A673 (cell line): ENCODE results near the gene FNDC11. TPM values are rescaled to one million over a fixed set of nuclear protein-coding genes. Genes with fewer than 3 reads are reported as not detected.

Source experiments
- BruUV-seq: library from RNA; stranded (reverse); fragments of 400-500 nt; replicated peaks from 2 replicates; lab custom pipeline; 2021; lab: Mats Ljungman, UMichigan
- CTCF ChIA-PET: fragments of 300-600 bp; sonication (Branson Sonifier 250); formaldehyde crosslinking; loops from one replicate; lab custom pipeline; 2022; ENCODE audit warnings: antibody characterized with exemption; lab: Charles Lee
- POLR2A ChIA-PET: fragments of 300-600 bp; sonication (Branson Sonifier 250); formaldehyde crosslinking; loops from one replicate; lab custom pipeline; 2022; ENCODE audit warnings: antibody characterized with exemption; ENCODE audit not compliant: low non-redundant PET; lab: Charles Lee
- DNase-seq: peaks from one replicate; pipeline ENCODE4 v3.0.0-alpha.2; 2015; ENCODE audit warnings: low spot score
- H3K27ac ChIP-seq: fragments of 200-600 bp; sonication (generic); 2 replicates; pipeline ENCODE4 v1.5.1; 2016; ENCODE audit warnings: mixed run types, low read depth, mild to moderate bottlenecking, mixed read lengths, antibody characterized with exemption, low read length; ENCODE audit not compliant: poor library complexity, severe bottlenecking
- H3K27me3 ChIP-seq: fragments of 200-600 bp; sonication (generic); replicated peaks from 2 replicates; pipeline ENCODE4 v1.6.1; 2017; ENCODE audit warnings: mixed run types, low read depth, mild to moderate bottlenecking, mixed read lengths, antibody characterized with exemption, low read length; ENCODE audit not compliant: insufficient read depth, poor library complexity
- H3K36me3 ChIP-seq: fragments of 200-600 bp; sonication (generic); 2 replicates; pipeline ENCODE4 v1.6.1; 2016; ENCODE audit warnings: mixed run types, mild to moderate bottlenecking, mixed read lengths, antibody characterized with exemption, low read length; ENCODE audit not compliant: insufficient read depth, poor library complexity, severe bottlenecking
- H3K4me1 ChIP-seq: fragments of 200-600 bp; sonication (generic); 2 replicates; pipeline ENCODE4 v1.6.1; 2017; ENCODE audit warnings: mixed run types, mild to moderate bottlenecking, mixed read lengths, antibody characterized with exemption, low read length; ENCODE audit not compliant: insufficient read depth, poor library complexity, severe bottlenecking
- H3K4me3 ChIP-seq: fragments of 200-600 bp; sonication (generic); 2 replicates; pipeline ENCODE4 v1.5.1; 2016; ENCODE audit warnings: low read depth, mixed run types, mild to moderate bottlenecking, mixed read lengths, low read length; ENCODE audit not compliant: poor library complexity, severe bottlenecking
- H3K9me3 ChIP-seq: fragments of 200-600 bp; sonication (generic); 2 replicates; pipeline ENCODE4 v1.6.1; 2016; ENCODE audit warnings: mixed run types, low read depth, mild to moderate bottlenecking, mixed read lengths, antibody characterized with exemption, low read length; ENCODE audit not compliant: poor library complexity, severe bottlenecking
- CTCF ChIP-seq: fragments of 300-800, 200-600 bp; sonication (generic); conservative IDR thresholded peaks from 2 replicates; pipeline ENCODE4 v1.5.1; 2017; ENCODE audit warnings: low read depth, mild to moderate bottlenecking, antibody characterized with exemption, low read length, moderate library complexity, mixed read lengths
- EZH2 ChIP-seq: fragments of 200-600 bp; sonication (generic); IDR thresholded peaks from 2 replicates; pipeline ENCODE4 v1.6.1; 2017; ENCODE audit warnings: borderline replicate concordance, low read depth, mild to moderate bottlenecking, mixed read lengths, antibody characterized with exemption, low read length; ENCODE audit not compliant: poor library complexity, severe bottlenecking
- intact Hi-C: fragments of 100-400 bp; cut with micrococcal nuclease; formaldehyde crosslinking; loops from one replicate; pipeline ENCODE4 v1.10.0; 2022; ENCODE audit not compliant: unreplicated experiment
- total RNA-seq: library from RNA; stranded (reverse); gene quantifications from 2 replicates; pipeline ENCODE4 v1.2.3, GENCODE V29; 2021

The FNDC11 gene
- total RNA-seq, 1 experiment from 2014 or later, result 0.21 TPM

DNA sequence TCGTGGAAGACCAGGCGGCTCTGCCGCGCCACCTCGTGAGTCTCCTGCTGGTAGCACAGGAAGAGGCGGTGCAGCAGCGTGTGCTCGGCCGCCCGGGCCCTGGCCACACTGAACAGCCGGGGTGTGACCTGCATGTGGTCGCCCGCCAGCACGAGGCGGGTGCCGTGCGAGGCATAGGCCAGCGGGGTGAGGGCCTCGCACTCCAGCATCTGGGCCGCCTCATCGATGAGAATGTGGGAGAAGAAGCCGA is 13.1 kb downstream of the FNDC11 start:
- Histone ChIP-seq H3K9me3 (no peaks in the 10 kb centered on the region), H3K4me3 (no peak overlapping the region), H3K27me3 (no peaks in the 10 kb centered on the region), H3K36me3 (no peaks in the 10 kb centered on the region), H3K4me1 (no peaks in the 10 kb centered on the region), H3K27ac (no peak overlapping the region)
- no TSS peak for BruUV-seq
- no peak for DNase-seq
- intact Hi-C loops, result no loop called here
- CTCF ChIA-PET, result no interaction called here
- POLR2A ChIA-PET, result no interaction called here
- no peak for TF ChIP-seq EZH2
- TF ChIP-seq CTCF, result no peak

DNA sequence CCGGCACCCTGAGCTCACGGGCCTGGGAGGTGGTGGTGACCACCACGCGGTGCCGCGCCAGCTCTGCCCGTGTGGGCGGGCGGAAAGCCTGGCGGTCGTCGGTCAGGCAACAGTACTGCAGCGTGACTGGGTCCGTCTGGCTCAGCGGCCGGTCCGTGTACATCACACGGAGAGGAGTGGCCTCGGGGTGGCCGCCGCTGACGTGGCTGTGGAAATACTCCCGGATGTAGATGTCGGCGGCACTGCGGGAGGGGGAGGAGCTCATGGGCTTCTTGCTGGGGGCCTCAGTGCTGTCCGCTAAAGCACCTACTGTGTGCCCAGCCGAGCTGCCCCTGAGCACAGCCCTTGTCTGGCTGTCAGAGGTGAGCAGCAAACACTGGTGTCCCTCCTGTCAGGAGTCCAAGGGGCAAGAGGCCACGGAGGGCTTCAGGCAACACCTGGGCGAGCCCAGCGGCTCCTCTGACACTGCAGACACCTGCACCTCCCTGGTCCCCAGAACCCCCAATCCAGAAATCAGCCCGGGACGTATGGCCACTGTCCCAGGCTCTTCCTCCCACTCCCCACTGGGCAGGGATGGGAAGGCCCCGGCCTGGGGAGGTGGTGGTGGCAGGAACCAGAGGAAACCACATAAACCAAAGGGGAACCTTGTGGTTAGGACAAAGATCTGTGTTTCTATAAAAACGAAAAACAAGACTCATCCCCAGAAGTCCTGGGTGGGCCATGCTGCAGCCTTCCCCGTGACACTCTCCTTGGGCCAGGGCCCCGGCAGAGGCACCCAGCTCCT is 13.6 kb downstream of the FNDC11 start:
- no peaks in the 10 kb centered on the region for H3K27me3 ChIP-seq
- ChIA-PET CTCF (no interaction called here), POLR2A (no interaction called here)
- intact Hi-C loops, result no loop called here
- no peak overlapping the region for H3K4me3 ChIP-seq
- no peak for DNase-seq
- no peaks in the 10 kb centered on the region for H3K36me3 ChIP-seq
- no peaks in the 10 kb centered on the region for H3K4me1 ChIP-seq
- BruUV-seq, result no TSS peak
- H3K27ac ChIP-seq, result no peak overlapping the region
- TF ChIP-seq CTCF (no peak), EZH2 (no peak)
- no peaks in the 10 kb centered on the region for H3K9me3 ChIP-seq

- ChIA-PET CTCF (no interaction called here), POLR2A (no interaction called here)
- Histone ChIP-seq H3K4me1 (no peaks in the 10 kb centered on the region), H3K27ac (no peak overlapping the region), H3K9me3 (no peaks in the 10 kb centered on the region), H3K4me3 (no peak overlapping the region), H3K36me3 (no peaks in the 10 kb centered on the region), H3K27me3 (no peaks in the 10 kb centered on the region)
- TF ChIP-seq EZH2 (no peak), CTCF (no peak)
- no TSS peak for BruUV-seq
- intact Hi-C loops, result no loop called here
- no peak for DNase-seq
Observed at GRCh38 chr20:63568170-63568981, 14.4 kb downstream of the FNDC11 start.
